PFSK-1 (cell line): ENCODE results near the gene TRIM54.

Experiments used
- FOXP2 ChIP-seq: optimal IDR thresholded peaks from 2 replicates; pipeline ENCODE3; 2011; ENCODE audit warnings: borderline replicate concordance, control low read depth, inconsistent platforms; ENCODE audit not compliant: insufficient read depth; ENCODE audit errors: extremely low read length, extremely low read depth
- POLR2AphosphoS5 ChIP-seq: IDR thresholded peaks from 2 replicates; pipeline ENCODE4 v1.6.1; 2012; ENCODE audit warnings: low read depth, mild to moderate bottlenecking, control low read depth, low read length, moderate library complexity
- REST ChIP-seq, 2 experiments: IDR thresholded peaks; 2 replicates each; pipeline versions ENCODE4 v1.6.1 to v1.8.0; 2011 to 2012; ENCODE audit warnings: low read depth in 2 of 2, low read length in 2 of 2, control low read depth in 1 of 2, inconsistent platforms in 1 of 2, mild to moderate bottlenecking in 1 of 2, moderate library complexity in 1 of 2; ENCODE audit not compliant: insufficient read depth in 1 of 2
- SIN3A ChIP-seq: IDR thresholded peaks from 2 replicates; pipeline ENCODE4 v1.6.1; 2012; ENCODE audit warnings: mild to moderate bottlenecking, low read length, moderate library complexity, borderline replicate concordance; ENCODE audit not compliant: insufficient read depth
- TAF1 ChIP-seq: IDR thresholded peaks from 2 replicates; pipeline ENCODE4 v1.6.1; 2012; ENCODE audit warnings: low read length, control low read depth, borderline replicate concordance; ENCODE audit not compliant: insufficient read depth

The TRIM54 gene

GRCh38 chr2:27316655-27317412, 34.6 kb downstream of the TRIM54 start:
- TF ChIP-seq REST (IDR thresholded peaks at IDR 0.05; ENCODE audit: insufficient read depth in 1 of 2, low read depth in 2 of 2, low read length in 2 of 2) (no peak), TAF1 (no peak), FOXP2 (no peak), POLR2AphosphoS5 (no peak), SIN3A (no peak)

GRCh38 chr2:27320958-27321543, 38.8 kb downstream of the TRIM54 start:
- TF ChIP-seq SIN3A (no peak), REST (IDR thresholded peaks at IDR 0.05; ENCODE audit: insufficient read depth in 1 of 2, low read depth in 2 of 2, low read length in 2 of 2) (peak; percentile 42 to 51; a peak in 3 of 4 replicates), POLR2AphosphoS5 (peak; percentile 65; the same call in 1 of the 2 replicates), FOXP2 (peak; percentile 91), TAF1 (no peak)

- no peak for TF ChIP-seq TAF1
Observed at GRCh38 chr2:27322301-27322765, 40.1 kb downstream of the TRIM54 start.

GRCh38 chr2:27322766-27323595, 40.8 kb downstream of the TRIM54 start, which contains the start of gene MPV17:
Gene MPV17, minus strand, starts transcription at chr2:27323097. Its CDS starts 580 bp downstream, at chr2:27322517.
- TF ChIP-seq SIN3A = peak; percentile 86; the same call in 1 of the 2 replicates
- peak; percentile 71 for TF ChIP-seq FOXP2
- TF ChIP-seq TAF1 = peak; percentile 76
- no peak; a peak in 1 of 4 replicates for TF ChIP-seq REST (IDR thresholded peaks at IDR 0.05; ENCODE audit: insufficient read depth in 1 of 2, low read depth in 2 of 2, low read length in 2 of 2)
- TF ChIP-seq POLR2AphosphoS5 = peak; percentile 90

GRCh38 chr2:27323596-27324285, 41.5 kb downstream of the TRIM54 start:
- TF ChIP-seq POLR2AphosphoS5 (no peak; the same call in 1 of the 2 replicates), SIN3A (no peak), TAF1 (no peak), REST (IDR thresholded peaks at IDR 0.05; ENCODE audit: insufficient read depth in 1 of 2, low read depth in 2 of 2, low read length in 2 of 2) (no peak), FOXP2 (no peak)
